M059J (cell line): ENCODE results near the gene ENTPD7. TPM values are rescaled to one million over a fixed set of nuclear protein-coding genes. Genes with fewer than 3 reads are reported as not detected.
A peak's percentile ranks its signal among the peaks of the same experiment; 100 is the strongest.
"Not testable (repeated sequence)": the region's sequence is repeated elsewhere in the genome, so short reads cannot be mapped to it uniquely, and the experiment has no call there.

ENCODE experiments used
- DNase-seq: peaks from one replicate; pipeline ENCODE4 v3.0.0-alpha.2; 2012; ENCODE audit warnings: low read depth
- total RNA-seq: library from RNA; depleted of rRNA; stranded (reverse); fragments of >200 nt; shearing (Covaris generic); gene quantifications from 2 replicates; pipeline ENCODE4 v1.2.3, GENCODE V29; 2014

The ENTPD7 gene
- total RNA-seq, 1 experiment from 2014 or later: 17.4 TPM

DNA sequence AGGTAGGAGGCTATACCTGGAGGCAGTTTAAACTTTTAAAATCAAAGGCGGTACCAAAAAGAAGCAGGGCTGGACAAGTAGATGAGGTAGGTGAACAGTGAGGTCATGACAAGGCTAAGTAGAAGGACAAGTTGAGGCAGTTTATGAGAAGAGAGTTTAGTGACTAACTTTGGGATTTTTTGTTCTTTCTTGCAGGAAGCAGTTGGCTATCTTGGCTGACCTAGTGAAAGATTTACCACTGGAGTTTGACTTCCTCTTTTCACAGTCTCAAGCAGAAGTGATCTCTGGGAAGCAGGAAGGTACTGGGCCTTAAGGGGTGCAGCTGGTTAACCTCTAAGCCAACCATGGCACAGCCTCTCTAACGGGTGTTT, 26.3 kb downstream of the ENTPD7 start:
- DNase-seq: no peak

DNA sequence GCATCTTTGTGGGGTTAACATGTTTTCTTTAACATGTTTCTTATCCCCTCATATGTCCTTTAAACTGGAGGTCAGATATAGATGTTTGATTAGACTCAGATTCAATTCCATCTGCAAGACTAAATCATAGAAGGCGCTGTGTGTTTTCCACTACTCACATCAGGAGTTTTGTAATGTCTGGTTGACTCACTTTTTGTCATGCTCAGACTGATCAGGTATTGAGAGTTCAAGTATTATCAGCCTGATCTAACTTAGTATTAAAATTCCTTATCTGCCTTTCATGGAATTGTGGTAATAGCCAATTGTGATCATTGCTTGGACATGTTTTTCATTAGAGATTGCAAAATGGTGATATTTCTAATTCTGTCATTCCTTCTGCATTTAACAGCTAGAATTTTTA, 30.2 kb downstream of the ENTPD7 start:
- DNase-seq: no peak

DNA sequence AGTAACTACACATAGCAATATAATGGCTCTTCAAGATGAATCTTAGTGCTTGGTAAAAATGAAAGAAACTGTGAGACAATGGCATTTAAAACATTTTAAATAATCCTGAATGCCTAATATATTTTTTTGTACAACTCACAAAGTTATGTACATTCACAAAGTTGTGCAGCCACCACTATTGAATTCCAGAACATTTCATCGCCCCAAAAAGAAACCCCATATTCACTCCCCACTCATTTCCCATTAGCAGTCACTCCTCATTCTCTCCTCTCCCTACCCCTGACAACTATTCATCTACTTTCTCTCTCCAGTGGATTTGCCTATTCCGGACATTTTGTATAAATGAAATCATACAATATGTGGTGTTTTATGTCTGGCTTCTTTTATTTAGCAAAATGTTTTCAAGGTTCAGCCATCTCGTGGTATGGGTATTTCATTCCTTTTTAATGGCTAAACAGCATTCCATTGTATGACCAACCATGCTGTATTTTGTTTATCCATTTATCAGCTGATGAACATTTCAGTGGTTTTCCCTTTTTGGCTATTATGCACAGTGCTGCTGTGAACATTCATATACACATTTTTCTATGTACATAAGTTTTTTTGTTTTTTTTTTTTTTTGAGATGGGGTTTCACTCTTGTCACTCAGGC, 34.7 kb downstream of the ENTPD7 start:
- DNase-seq: peak; percentile 56

DNA sequence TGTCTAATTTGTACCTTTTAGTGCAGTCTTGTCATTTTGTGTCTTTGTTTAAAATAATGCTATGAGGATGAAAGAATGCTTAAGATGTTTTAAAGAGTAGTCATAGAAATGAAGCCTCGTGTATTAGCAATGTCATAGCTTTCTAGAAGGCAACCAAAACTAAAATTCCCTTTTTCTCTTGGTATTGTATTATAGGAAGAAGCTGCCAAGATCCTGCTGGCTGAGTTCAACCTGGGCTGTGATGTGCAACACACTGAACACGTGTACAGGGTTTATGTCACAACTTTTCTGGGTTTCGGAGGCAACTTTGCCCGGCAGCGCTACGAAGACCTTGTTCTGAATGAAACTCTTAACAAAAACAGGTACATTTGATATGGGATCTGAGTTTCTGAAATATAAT, 36.5 kb downstream of the ENTPD7 start:
- no peak for DNase-seq

DNA sequence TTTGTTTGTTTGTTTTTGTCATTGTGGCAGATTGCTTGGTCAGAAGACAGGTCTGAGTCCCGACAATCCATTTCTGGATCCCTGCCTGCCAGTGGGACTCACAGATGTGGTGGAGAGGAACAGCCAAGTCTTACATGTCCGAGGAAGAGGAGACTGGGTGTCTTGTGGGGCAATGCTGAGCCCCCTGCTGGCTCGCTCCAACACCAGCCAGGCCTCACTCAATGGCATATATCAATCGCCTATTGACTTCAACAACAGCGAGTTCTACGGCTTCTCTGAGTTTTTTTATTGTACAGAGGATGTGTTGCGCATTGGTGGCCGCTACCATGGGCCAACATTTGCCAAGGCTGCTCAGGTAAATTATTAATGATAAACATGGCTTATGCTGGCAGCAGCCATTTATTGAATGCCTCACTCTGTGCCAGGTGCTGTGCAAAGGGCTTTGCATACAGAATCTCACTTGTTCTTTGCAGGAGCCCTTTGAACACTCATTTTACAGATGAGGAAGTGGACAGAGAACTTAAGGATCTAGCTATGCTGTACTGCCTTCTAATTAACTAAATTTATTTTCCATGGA, 39.3 kb downstream of the ENTPD7 start:
- DNase-seq: no peak

DNA sequence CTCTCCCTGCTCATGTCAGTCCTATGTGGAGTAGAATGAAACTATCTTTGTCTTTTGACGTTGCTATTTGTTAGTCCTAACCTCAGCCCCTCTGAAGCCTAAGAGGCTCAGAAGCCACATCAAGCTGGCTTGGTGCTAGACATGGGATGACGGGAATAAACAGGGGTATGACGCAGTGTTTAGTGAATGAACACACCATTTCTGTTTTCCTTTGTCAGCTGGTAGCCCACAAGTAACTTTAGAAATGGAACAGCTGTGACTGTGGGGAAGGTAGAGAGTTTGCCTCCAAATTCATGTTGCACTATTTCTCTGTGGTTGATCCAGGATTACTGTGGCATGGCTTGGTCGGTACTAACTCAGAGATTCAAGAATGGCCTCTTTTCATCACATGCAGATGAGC, 41.3 kb downstream of the ENTPD7 start:
- no peak for DNase-seq

DNA sequence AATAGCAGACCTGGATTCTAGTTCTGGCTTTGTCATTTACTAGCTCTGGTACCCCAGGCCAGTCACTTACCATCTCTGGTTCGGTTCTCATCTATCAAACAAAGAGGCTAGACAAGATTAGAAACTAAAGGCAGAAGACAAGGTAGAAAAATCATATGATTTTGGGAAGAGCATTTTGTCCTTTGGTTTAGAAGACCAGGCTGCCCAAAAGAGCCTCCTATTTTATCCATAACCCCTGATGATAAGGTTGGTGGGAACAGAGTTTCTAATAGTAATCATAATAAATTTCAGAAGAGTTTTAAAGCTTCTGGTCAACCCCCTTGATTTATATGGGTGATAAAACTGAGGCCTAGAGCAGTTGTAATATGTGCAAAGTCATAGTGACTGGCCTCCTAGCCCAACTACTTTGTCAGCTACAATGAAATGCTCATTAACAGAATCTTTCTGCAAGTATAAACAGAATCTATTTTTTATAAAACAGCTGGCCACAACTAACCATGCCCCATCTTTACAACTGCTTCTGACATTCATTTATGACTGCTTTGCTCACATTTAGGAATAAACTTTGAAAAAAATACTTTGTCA, 49.2 kb downstream of the ENTPD7 start:
- DNase-seq: no peak

DNA sequence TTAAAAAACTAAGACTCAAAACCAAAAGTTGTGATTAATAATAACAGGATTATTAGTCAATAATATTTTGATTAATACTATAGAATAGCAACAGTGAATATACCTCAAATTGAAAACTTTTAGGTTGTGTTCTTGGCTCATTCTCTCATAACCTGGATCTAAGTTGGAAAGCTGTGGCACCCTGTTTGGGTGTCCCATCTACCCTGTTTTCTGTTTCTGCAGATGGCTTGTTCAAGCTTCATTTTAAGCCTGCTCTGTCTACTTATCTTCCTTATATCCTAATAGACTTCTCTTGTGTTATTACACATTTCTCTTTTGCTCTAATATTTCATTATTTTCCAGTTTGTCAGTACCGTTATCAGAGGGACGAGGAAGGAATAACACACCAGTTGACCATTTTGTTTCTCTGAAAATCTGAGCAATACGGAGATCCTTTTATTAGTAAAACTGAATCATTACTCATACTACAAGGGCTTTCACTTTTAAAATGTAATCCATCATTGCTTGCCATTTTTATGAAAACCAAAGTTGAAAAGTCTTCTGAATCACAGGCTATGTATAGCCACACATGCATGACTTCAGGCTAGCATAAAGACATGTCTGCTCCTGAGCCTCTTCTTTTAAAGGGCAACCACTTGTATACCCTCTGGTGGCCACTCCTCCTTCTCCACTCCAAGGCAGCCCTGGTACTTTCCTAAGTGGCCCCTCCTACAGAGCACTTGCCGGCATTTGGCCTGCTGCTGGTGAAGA, 50.3 kb downstream of the ENTPD7 start:
- DNase-seq: no peak

DNA sequence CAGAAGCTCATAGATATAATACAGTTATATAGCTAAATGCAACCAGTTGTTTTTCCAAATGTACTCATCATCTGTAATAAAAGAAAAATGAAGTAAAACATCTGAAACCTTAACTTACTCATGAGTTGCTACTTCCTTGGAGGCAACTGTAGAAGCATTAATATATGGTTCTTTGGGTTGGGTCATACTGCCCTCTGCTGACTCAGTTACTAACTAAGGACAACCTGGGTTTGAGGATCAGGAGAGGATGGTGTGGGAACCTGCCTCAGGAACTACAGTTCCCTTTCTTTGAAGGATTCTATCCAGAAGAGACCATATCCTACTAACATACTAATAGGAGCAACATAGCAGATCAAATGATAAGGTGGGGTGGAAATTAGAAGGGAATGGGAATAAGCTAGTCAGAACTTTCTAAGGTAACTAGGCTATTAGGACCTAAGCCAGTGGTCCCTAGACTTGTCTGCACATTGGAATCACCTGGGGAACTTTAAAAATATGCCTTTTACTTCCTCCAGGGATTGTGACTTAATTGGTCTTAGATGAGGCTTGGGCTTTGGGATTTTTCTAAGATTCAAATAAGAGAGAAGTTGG, 51.9 kb downstream of the ENTPD7 start:
- peak; percentile 65 for DNase-seq

DNA sequence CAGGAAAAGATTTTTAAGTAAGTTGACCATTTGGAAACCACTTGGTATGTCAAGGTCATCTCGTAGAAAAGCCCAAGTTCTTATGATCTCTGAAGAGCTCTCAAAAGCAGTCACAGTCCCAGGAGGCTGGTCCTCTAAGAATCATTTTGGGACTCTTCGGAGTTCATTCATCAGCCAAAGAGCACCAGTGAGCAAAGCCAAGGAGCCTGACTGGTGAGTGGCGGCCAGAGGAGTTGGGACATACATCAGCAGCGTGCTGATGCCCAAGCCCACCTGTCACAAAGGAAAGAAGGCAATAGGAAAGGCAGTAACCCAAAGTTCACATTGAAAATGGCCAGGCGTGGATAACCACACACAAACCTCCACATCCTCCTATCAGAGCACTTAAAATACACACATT, 55.1 kb downstream of the ENTPD7 start:
- no peak for DNase-seq

DNA sequence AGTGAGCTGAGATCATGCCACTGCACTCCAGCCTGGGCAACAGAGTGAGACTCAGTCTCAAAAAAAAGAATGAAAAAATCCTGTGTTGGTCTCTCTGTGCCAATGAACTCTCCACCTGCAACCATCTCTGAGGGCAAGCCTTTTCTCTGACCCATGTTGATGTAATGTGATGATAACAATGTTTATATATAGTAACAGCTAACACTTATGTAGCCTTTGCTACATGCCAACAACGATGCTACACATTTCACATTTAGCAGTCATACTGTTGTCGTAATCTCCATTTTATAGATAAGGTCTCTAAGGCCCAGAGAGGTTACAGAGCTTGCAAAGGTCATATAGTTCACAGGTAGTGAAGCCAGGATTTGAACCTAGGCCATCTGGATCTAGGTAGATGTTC, 61.1 kb downstream of the ENTPD7 start:
- DNase-seq: no peak

DNA sequence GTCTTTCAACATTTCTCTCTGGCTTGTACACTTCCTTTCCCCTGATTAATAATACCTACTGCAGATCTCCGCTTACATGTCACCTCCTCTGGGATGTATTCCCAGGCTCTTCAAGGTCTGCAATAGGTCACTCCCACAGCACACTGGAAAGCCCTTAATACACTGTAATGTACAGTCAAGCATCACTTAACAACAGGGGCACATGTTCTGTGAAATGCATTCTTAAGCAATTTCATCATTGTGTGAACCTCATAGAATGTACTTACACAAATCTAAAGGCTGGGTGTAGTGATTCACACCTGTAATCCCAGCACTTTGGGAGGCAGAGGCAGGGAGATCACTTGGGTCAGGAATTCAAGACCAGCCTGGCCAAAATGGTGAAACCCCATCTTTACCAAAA, 70.7 kb downstream of the ENTPD7 start:
- peak; percentile 18 for DNase-seq

DNA sequence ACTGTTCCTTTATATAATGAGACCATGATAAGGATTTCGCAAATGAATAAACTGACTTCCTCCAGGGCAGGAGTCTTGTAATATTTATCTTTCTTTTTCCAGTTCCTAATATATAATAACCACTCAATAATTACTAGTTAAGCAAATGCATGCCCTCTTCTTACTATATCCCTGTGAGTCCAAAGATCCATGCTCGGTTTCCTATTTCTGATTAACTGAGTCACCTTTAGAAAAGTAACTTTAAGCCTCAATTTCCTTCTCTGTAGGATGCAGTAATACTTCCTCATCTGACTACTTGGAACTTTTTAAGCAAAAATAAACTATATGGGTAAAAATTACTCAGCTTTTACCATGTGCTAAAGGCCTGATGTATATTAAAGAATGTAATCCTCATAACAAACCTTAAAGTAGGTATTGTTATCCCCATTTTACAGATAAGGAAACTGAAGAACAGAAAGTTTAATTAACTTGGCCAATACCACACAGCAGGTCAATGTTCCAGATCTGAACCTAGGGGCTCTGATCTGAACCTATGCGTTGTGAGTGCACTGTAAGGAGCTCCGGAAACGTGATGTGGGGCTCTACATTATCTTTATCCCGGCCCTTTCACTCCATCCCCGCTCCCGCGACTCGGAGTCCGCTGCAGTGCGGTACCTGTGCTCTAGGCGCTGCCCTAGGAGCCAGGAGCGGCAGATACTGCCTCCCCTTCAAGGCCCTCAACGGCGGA, 72.2 kb downstream of the ENTPD7 start:
- no peak for DNase-seq

DNA sequence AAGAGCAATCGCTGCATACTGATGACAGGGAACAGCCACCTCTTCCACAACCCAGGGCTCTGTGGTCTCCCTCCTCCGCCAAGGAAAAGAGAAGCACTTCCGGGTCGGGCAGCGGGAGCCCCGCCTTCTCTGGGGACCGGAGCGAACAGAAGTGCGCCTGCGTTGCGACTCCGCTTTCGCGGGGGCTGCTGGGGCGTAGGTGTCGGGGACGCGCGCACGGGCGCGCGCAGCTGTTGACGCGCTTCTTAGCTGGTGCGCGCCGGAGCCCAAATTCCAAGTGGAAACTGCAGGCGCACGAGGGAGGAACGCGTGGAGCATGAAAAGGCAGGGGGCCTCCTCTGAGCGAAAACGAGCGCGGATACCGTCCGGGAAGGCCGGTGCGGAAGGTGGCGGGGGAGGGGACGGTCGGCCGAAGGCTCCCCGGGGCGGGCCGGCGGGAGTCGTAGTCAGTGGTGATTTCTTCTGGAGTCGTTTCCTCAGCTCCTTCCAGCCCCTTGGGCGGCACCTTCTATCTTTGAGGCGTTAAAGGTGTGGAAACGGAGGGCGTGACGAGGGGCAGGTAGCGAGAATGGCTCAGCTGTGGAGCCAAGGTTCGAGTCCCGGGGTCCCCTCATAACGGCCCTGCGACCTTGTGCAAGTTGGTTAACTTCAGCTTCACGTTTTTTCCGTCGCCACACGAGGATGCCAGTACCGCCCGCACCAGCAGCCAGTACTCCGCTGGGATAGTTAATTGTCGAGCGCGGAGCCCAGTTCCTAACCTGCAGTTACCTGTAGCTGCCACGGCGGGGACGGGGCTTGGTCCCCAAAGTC, 72.9 kb downstream of the ENTPD7 start, which contains the start of the genes COX15 and CUTC:
Gene COX15, minus strand, starts transcription at position 95 of the 810 bp plus-strand sequence. Its CDS starts 78 bp downstream, at position 17.
Gene CUTC, plus strand, starts transcription at position 202 of the 810 bp plus-strand sequence. Its CDS starts 115 bp downstream, at position 317.
- DNase-seq: peak; percentile 96

DNA sequence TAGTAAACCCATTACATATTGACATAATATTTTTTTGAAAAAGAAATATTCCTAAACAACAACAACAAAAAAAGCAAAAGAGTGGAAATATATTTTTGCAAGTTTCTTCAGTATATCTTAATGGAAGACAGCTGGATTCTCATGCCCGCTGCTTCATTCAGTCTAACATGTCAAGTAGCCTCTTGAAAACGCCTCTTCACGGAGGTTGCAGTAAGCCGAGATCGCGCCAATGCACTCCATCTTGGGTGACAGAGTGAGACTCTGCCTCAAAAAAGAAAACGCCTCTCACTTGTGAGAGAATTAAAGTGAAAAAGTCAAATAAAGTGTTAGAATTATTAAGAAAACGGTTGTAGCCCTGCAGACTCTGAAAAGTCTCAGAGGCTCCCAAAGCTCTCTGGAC, 74.1 kb downstream of the ENTPD7 start:
- DNase-seq: no peak

DNA sequence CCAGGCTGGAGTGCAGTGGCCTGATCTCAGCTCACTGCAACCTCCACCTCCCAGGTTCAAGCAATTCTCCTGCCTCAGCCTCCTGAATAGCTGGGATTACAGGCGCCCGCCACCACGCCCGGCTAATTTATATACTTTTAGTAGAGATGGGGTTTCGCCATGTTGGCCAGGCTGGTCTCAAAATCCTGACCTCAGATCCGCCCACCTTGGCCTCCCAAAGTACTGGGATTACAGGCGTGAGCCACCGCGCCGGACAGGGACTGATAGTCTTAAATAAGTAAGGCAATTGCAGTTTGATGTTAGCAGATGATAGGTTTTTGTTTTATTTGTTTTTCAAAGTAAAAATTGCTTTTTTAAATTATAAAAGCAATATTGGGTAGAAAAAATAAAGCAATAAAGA, 74.8 kb downstream of the ENTPD7 start:
- DNase-seq: not testable (repeated sequence)

DNA sequence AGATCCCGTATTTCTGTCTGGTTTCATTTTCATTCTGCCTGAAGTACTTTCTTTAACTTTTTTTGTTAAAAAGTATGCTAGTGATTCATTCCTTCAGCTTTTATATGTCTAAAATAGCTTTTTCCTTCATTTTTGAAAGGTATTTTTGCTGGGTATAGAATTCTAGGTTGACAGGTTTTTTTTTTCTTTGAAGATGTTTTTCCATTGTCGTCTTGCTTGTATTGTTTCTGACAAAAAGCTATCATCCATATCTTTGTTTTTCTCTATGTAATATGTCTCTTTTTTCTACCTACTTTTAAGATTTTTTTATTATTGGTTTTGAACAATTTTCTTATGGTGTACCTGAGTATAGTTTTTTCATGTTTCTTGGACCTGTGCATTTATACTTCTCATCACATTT, 81.0 kb downstream of the ENTPD7 start:
- DNase-seq: no peak

DNA sequence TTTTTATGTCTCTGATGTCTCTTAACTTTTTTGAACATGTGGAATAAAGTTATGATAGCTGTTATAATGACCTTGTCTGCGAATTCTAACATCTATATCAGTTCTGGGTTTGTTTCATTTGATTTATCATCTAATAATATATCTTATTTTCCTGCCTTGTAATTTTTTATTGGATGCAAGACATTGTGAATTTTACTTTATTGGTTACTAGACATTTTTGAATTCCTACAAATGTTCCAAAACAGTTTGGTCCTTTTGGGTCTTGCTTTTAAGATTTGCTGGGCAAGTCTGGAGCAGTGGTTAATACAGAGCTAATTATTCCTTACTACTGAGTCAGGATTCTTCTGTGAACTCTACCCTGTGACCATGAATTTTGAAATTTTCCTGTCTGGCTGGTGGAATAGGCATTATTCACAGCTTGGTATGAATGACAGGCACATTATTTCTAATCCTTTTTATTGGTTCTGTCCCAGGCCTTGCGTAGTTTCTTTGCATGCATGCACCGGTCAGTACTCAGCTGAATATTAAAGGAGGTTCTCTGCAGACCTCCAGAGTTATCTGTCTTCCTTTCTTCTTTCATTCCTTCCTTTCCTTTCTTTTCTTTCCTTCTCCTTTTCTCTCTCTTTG, 81.7 kb downstream of the ENTPD7 start:
- DNase-seq: no peak

DNA sequence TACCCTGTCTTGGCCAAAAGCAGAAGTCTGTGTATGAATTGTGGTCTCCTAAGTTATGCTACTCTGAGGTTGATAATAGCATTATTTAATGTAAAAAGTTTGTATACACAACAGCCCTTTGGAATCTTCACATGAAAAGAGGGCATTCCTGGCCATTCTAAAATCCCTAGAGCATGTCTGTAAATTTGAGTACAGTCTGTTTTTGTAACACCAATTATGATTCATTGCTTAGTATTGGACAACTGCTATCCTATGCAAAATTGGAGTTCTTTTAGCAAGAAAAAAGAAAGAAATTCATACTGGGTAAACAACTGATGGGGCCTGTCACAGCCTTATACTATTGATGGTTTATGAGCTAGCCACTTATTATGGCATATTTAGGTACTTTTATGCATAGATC, 82.9 kb downstream of the ENTPD7 start:
- peak; percentile 34 for DNase-seq

DNA sequence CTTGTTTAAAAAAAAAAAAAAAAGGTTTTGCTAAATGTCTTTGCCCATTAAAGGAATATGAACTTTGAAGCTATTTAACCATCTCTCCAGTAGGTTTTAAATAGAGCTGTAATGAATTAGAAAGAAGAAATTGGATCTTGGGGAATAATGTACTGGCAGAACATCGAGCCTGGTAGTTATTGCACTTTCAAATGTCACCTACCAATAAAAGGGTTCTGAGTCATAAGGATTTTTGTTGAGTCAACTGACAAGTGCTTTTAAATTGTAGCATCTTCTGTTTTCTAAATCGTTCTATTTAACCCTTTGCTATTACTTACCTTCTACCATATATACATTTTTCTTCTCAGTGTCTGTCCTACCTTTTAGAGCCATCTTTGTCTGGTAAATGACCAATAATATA, 83.4 kb downstream of the ENTPD7 start:
- peak; percentile 52 for DNase-seq
